Measurements from ENCODE around the gene PEAR1.

PEAR1 gene

GRCh38 chr1:156898971-156899664 lies 5.6 kb downstream of the PEAR1 start:
- no peak for FAIRE-seq
- no peak for DNase-seq (ENCODE audit: insufficient read length, low spot score)

GRCh38 chr1:156899956-156900718 lies 6.6 kb downstream of the PEAR1 start:
- DNase-seq (ENCODE audit: insufficient read length, low spot score) (no peak), FAIRE-seq (no peak)

DNA sequence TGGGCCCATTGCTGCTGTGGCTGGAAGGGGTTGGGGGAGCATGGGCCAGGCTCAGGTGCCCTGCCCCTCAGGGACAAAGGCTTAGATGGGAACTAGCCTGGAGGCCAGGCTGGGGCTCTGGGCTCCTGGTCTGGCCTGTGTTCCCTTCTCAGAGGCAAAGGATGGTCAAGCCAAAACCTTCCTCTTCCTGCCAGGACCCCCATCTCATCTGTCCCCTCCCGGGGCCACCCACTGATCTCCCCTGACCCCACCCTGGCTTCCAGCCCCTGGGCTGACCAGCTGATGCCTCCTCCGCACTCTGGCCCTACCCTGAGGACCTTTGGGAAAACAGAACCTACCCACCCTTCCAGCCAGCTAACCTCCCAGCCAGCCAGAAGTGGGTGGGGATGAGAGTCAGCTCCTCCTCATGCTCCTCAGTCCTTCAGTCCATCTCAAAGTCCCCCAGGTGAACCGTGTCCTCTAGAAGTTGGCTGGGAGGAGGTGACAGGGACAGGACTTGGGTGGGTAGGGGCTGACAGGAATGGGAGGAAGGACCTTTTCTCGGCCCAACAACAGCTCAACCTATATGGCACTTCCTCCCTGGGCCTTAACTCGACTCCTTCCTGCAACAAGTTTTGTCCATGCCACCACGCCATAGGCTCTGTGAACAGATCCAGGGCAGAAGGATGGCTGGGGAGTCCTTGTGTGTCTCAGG lies 7.5 kb downstream of the PEAR1 start:
- no peak for FAIRE-seq

DNA sequence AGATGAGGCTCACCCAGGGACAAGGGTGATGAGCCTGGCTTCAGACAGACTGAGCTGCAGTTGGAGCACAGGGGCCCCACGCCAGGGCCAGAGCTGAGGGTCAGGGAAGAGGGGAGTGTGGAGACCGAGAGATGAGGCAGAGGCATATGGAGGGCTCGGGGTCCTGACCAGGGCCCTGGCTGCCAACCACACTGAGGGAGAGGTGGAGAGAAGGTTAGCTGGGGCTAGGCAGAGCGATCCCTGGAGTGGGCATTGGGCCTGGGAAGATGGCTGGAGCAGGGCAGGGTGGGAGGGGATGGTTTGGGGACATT lies 8.0 kb downstream of the PEAR1 start:
- no peak for DNase-seq (ENCODE audit: insufficient read length, low spot score)
- no peak for FAIRE-seq

More for the DNA sequence above, 7.5 kb downstream of the PEAR1 start:
- DNase-seq (ENCODE audit: insufficient read length, low spot score): no peak

GRCh38 chr1:156901966-156902915 lies 8.7 kb downstream of the PEAR1 start:
- DNase-seq (ENCODE audit: insufficient read length, low spot score) (no peak), FAIRE-seq (no peak)

GRCh38 chr1:156903328-156904091 lies 10.0 kb downstream of the PEAR1 start:
- FAIRE-seq: no peak
- no peak for DNase-seq (ENCODE audit: insufficient read length, low spot score)

DNA sequence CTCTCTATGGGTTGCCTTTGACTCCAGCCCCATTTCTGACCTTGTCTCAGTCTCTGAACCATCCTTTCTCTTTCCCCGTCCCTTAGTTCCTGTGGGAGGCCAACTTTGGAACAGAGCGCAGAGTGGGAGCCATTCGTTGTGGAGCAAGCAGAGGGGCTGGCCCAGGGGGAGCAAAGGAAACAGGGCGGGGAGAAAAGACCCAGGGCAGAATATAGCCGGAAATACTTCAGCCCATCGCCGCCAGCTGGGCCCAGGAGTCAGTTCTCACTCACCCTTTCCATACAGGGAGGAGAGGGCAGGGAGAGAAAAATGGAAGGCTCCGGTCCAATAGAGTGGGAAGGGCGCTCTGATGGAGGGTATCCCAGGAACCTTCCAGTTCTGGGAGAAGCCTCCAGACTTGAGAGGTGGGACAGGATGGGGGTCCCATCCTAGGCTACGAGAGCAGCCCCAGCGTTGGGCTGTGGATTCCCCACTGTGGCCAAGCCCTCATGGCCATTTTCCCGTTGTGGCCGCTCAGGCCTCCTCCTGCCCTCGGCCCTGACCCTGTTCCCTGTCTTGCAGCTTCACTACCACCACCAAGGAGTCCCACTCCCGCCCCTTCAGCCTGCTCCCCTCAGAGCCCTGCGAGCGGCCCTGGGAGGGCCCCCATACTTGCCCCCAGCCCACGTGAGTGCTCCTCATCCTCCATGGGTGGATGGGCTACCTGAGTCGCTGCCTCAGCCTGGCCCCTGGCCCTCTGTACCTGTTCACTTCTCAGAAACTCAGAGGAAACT lies 10.9 kb downstream of the PEAR1 start:
- no peak for FAIRE-seq
- DNase-seq (ENCODE audit: insufficient read length, low spot score): no peak

DNA sequence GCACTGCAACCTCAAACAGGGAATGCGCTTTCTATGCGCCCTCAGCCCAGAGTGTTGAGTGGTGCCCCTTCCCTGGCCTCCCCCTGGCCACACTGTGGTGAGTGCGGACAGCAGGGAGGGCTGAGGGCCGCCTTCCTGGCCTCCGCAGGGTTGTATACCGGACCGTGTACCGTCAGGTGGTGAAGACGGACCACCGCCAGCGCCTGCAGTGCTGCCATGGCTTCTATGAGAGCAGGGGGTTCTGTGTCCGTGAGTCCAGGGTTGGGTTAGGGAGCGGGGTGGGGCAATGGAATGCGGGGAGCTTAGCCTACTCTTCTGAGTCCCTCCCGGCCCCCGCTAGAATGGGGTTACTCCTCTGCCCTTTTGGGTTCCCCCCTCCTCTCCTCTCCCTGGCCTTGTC lies 11.7 kb downstream of the PEAR1 start:
- DNase-seq (ENCODE audit: insufficient read length, low spot score) (no peak), FAIRE-seq (no peak)

DNA sequence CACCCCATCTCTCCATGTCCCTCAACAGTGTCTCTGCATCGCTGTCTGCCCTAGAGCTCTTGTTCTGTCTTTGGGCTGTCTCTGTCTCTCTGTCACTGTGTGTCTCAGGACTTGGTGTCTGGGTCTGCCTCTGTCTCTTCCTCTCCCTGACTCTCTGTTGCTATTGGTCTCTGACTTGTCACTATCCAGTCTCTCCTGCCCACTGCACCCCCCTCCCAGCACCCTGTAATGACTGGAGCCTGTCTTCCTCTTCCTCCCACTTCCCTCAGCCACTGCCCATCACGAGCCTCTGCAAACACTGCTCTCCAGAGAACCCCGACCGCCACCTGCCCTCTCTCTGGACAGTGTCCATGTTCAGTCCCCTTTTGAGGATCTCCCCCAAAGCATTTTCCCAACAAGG lies 12.1 kb downstream of the PEAR1 start:
- FAIRE-seq (no peak), DNase-seq (ENCODE audit: insufficient read length, low spot score) (no peak)

DNA sequence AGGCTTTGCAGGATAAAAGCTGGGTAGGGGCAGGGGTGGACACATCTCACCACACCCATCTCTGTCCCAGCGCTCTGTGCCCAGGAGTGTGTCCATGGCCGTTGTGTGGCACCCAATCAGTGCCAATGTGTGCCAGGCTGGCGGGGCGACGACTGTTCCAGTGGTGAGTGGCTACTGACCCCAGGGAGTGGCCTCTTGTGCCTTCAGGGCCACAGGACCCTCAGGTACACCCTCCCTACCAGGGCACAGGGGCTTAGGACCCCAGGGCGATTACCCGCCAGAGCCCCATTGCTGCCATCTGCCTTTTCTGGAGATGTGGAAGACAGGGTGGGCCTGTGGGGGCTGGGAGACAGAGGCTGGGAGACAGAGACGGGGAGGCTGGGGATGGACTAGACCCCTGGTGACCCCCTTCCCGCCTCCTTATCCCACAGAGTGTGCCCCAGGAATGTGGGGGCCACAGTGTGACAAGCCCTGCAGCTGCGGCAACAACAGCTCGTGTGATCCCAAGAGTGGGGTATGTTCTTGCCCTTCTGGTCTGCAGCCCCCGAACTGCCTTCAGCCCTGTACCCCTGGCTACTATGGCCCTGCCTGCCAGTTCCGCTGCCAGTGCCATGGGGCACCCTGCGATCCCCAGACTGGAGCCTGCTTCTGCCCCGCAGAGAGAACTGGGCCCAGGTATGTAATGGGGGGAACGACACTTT lies 12.8 kb downstream of the PEAR1 start:
- FAIRE-seq (no peak), DNase-seq (ENCODE audit: insufficient read length, low spot score) (no peak)

DNA sequence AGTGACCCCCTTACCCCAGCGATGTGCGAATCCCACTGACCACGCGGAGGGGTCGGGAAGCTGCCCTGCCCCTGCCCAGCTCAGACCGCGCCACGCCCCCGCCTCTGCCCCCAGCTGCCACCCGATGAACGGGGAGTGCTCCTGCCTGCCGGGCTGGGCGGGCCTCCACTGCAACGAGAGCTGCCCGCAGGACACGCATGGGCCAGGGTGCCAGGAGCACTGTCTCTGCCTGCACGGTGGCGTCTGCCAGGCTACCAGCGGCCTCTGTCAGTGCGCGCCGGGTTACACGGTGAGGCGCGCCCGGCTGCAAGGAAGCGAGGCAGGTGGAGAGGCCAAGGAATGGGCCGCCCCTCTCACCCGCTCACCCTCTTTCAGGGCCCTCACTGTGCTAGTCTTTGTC lies 15.0 kb downstream of the PEAR1 start:
- DNase-seq (ENCODE audit: insufficient read length, low spot score) (no peak), FAIRE-seq (no peak)

DNA sequence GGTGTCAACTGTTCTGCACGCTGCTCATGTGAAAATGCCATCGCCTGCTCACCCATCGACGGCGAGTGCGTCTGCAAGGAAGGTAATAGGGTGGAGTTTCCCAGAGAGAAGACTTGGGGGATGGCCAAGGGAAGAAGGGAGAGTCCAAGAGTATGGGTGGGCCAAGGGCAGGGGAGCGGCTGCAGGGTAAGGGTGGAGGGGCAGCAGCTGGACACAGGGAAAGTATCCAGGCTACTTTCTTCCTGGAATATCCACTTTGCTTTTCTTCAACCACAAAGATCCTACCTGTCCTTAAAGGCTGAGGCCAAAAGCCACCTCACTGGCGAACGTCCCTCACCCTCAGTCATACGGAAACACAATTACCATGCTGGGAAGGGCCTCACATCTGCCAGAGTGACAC lies 15.4 kb downstream of the PEAR1 start:
- FAIRE-seq: no peak

DNA sequence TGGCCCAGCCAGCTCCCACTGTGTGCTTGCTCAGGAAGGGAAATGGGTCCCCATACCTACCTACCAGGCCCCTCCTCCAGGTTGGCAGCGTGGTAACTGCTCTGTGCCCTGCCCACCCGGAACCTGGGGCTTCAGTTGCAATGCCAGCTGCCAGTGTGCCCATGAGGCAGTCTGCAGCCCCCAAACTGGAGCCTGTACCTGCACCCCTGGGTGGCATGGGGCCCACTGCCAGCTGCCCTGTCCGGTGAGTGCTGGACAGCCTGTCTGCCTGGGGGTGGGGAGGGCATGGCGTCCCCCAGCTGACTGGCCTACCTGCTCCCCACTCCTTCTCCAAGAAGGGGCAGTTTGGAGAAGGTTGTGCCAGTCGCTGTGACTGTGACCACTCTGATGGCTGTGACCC lies 16.2 kb downstream of the PEAR1 start:
- DNase-seq (ENCODE audit: insufficient read length, low spot score) (no peak), FAIRE-seq (no peak)

More for the DNA sequence above, 15.4 kb downstream of the PEAR1 start:
- no peak for DNase-seq (ENCODE audit: insufficient read length, low spot score)

DNA sequence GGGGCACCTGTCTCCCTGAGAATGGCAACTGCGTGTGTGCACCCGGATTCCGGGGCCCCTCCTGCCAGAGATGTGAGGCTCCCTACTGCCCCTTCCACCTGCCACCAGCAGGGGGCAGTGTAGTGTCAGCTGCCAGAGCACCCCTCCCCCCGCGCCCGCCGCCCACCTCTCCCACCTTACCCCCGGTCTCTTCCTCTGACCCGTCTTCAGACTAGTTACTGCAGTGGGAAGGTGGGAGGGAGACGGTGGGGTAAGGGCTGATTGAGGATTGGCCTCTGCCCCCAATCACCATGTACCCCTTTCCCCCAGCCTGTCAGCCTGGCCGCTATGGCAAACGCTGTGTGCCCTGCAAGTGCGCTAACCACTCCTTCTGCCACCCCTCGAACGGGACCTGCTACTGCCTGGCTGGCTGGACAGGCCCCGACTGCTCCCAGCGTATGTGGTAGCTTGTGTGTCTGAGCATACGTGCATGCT lies 16.8 kb downstream of the PEAR1 start:
- FAIRE-seq: no peak
- no peak for DNase-seq (ENCODE audit: insufficient read length, low spot score)

GRCh38 chr1:156911577-156912298 lies 18.2 kb downstream of the PEAR1 start:
- DNase-seq (ENCODE audit: insufficient read length, low spot score): no peak
- no peak for FAIRE-seq

DNA sequence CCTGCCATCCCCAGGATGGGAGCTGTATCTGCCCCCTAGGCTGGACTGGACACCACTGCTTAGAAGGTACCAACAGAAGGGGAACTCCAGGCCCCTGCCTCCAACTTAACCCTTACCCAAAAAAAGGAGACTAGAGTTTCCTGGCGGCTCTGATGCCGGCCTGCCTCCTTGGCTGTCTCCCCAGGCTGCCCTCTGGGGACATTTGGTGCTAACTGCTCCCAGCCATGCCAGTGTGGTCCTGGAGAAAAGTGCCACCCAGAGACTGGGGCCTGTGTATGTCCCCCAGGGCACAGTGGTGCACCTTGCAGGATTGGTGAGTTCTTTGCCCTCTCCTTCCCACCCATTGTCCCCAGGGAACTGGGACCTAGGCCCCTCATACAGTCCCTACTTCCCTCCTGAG lies 18.8 kb downstream of the PEAR1 start:
- DNase-seq (ENCODE audit: insufficient read length, low spot score) (no peak), FAIRE-seq (no peak)

- no peak for FAIRE-seq
- no peak for DNase-seq (ENCODE audit: insufficient read length, low spot score)
Observed at GRCh38 chr1:156912861-156913808, 19.6 kb downstream of the PEAR1 start.
